HuH-7 (cell line): ENCODE results near the gene DENND2D.

ENCODE experiments used
- DNase-seq: peaks from one replicate; pipeline ENCODE4 v3.0.0; 2011; ENCODE audit warnings: low spot score

DENND2D gene

DNA sequence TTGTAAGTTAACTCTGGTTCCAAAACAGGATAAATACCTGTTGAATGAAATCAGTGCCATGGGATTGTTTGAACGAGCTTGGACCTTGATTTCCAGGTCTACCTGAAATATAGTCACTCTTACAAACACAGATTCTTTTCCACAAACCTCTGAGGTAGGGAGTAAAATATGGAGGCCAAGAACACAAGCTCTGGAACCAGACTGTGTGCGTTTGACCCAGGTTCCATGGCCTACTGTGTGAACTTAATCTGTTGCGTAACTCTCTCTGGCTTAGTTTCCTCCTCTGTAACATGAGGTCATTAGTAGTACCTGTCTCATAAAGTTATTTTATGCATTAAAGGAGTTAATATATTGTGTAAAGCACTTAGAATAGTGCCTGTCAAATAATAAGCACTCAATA, 25.1 kb downstream of the DENND2D start:
- DNase-seq, result no peak

DNA sequence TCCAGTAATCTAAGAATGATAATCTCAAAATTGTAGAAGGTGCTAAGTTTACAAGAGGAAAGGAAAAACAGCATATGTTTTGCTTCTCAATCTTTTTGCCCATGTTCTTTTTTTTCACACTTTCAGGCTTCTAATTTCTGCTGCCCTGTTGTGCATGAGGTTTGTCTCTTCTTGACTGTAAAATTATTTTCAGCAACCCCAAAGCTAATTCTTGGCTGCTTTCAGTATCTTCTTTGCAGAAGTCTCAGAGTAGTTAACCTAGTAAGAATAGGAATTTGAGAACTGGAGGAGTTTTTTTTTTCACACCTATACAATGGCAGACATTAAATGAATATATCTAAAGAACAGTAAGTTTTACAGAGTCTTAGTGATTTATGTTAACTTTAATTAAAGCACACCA, 26.4 kb downstream of the DENND2D start:
- DNase-seq, result no peak

DNA sequence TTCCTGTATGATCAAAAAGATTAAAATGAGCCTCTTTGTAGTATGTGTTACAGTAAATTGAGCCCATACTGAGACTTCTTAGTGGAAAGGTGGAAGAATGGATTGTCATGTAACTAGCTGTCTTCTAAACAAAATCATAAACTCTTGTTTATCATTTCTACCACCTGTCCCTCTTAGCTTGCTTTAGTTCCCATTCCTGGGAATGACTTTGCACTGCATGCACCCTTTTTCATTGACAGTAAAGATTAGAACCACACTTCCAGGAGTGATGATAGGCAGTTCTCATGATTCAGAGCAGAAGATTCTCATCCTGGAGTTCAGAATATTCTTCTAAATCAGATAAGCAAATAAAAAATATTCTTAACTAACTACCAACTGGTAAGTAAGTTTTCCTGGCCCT, 28.0 kb downstream of the DENND2D start:
- DNase-seq, result no peak

DNA sequence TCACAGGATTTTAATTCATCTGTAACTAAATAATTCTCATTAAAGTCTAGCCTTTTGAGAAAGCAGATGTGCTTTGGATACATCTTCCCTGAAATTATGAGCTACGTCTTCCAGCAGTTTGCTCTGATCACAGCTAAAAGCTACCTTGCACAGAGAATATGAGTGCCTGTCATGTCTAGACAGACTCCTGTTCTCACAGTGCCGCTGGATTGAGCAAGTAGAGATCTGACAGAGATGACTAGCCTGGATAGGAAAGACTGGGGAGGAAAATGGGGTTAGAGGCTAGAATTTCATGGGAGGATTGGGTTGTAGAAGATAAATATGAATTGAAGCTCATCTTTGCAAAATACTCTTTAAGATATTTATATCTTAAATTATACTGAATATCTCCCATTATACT, 36.3 kb downstream of the DENND2D start:
- no peak for DNase-seq

DNA sequence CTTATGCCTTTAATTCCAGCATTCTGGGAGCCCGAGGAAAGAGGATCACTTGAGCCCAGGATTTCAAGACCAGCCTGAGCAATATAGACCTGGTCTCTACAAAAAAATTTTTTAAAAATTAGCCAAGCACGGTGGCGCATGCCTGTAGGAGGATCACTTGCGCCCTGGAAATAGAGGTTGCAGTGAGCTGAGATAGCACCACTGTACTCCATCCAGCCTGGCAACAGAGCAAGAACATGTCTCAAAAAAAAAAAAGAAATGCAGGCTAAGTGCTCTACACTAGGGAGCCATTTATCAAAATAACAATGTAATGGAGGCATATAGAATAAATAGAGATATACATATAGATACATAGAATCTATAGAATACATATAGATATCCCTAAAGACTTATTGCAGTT, 37.1 kb downstream of the DENND2D start:
- no peak for DNase-seq

DNA sequence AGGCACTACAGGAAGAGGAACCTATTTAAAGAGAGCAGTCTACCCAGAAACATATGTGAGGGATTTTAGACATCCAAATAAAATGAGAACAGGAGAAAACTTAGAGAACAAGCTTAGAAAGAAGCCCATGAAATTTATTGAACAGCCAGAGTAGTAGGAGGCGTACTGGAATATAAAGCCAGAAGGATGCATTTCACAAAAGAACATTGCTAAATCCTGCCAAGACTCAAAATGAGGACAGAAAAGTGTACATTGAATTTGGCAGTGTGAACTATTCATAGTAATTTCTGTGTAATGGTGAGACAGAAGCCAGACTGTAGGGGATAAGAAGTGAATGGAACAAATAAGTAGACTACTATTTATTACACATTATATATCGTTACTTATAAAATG, 38.0 kb downstream of the DENND2D start:
- DNase-seq, result no peak

DNA sequence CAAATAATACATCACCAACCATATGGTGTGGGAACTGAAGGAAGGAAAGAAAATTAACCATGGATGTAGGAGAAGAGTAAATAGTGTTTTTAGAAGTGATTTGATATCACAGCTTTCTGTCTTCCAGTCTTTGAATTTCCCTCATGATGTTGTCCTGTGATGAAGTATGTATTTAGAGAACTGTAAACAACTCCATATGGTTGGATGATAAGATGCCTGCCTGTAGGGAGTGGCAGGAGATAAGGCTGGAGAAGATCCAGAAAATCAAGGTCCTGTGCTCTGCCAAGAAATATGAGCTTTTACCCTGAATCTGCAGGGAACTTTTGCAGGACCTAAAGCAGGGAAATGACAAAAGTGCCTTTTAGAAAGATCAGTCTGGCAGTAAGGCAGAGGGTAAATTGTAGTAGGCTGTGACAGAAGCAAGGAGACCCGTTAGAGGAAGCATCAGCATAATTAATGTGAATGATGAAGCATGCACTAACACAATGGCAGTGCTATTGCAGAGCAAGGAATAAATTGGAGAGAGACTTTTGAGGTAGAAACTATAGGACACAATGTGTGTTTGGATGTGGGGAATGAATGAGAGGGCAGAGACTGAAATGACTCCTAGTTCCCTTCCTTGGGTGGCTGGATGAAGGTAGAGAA, 38.5 kb downstream of the DENND2D start:
- DNase-seq, result no peak

DNA sequence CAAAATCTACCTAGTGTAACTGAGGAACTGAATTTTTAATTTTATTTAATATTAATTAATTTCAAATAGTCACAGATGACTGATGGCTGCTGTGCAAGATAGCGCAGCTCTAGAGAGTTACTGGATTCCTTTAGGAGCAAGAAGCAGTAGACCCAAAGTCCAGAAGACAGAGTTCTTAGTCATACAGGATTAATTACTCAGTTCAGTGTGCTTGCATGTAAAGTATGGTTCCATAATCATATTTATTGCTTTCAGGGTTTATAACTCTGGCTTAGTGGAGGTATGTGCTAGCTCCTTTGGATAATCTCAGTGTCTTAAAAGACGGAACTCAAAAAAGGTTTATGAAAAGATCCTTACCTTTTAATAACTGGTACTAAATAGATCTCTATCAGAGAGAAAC, 43.0 kb downstream of the DENND2D start:
- no peak for DNase-seq

DNA sequence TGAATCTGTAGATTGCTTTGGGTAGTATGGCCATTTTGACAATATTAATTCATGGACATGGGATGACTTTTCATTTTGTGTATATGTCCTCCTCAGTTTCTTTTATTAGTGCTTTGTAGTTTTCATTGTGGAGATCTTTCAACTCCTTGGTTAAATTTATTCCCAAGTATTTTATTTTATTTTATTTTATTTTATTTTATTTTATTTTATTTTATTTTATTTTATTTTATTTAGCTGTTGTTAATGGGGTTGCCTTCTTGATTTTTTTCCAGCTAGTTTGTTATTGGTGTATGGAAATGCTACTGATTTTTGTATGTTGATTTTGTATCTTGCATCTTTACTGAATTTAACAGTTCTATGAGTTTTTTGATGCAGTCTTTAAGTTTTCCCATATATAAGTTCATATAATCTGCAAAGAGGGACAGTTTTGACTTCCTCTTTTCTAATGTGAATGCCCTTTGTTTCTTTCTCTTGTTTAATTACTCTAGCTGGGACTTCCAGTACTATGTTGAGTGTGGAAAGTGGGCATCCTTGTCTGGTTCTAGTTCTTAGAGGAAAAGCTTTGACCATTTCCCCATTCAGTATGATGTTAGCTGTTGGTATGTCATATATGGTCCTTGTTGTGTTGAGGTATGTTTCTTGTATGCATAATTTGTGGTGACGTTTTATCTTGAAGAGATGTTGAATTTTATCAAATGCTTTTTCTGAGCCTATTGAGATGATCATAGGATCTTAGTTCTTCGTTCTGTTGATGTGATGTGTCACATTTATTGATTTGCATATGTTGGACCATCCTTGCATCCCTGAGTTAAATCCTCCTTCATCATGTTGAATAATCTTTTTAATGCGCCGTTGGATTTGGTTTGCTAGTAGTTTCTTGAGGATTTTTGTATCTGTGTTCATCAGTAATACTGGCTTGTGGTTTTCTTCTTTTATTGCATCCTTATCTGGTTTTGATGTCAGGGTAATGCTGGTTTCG, 46.1 kb downstream of the DENND2D start:
- DNase-seq, result no peak

DNA sequence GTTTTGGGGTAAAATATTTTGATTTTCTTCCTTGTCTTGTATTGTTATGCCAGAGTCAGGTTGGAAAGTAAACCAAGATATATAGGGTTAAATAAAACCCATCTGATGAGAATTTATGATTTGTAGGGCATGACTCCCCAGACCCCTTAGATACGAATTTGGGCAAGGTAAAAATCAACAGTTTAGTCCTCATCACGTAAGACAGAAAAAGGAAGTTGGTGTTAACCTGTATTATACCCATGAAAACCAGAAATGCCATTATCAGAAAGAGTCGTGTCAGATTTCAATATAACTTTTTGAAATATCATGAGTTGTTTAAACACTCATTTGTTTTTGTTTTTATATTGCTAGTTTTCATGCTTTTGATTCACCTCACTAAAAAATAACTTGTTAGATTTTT, 48.6 kb downstream of the DENND2D start:
- no peak for DNase-seq

DNA sequence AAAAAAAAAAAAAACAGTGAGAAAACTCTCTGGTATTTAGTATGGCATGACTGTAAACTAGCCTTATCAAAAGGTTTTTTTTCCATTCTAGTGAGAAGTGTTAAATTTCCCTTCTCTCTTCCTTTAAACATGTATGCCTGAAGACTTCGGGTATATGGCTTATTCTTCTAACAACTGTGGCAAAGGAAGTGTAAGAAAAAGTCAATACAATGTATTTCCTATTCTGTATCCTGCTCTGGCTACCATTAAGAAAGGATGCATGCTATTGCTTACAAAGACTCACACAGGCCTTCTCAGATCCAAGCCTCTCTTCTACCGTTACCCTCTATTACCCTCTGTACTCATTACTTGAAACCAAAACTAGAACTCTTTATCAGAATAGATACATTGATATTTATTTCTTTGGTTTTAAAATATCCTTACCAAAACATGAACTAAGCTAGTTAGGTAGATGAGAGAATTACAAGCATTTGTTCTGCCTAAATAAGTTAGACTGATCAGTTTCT, 52.0 kb downstream of the DENND2D start:
- no peak for DNase-seq

DNA sequence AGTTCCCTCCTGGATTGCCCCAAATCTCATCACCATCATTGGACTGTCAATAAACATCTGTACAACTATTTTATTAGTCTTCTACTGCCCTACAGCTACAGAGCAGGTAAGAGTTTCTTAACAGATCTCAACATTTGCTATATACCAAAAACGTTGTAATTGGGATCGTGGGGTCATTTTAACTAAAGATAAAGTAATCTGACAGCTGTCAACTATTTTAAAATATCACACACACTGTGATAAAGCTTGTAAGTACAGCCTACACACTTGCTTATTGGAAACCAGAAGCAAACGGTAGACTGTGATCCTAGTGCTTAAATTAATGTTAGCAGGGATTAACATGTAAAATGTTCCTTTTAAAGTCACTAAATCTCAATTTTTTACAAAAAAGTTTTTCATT, 52.5 kb downstream of the DENND2D start:
- no peak for DNase-seq

DNA sequence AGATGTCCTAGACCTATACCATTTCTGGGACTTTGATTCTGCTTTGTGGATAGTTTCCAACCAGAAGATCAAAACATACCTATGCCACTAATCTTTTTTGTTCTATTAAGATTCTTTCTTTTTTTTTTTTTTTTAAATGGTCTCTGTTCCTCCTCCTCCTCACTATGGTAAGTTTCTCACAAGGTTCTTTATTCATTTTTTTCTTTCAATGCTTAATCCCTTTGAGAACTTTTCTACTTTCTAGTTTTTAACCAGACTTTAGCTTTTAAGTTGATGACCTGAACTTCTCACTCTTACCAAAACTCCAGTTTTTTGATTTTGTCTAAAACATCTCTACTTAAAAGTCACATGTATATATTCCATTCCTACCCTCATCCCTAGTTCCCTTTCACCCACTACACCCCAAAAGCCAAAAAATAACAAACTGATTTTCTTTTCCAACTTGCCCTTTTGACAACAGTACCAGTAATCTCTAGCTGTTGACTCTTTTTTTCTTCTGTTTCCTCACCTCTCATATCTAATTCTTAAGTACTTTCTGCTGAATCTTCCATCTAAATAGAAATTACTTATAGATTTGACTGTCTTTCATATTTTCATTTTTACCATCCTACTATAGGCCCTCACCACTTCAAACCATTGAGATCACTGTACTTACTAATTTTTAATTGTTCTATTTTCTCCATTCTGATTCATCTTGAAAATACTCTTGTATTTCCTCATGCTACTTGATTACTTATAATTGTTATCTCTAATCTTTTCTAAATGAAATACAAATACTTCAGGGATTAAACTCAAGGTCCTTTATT, 54.3 kb downstream of the DENND2D start:
- no peak for DNase-seq

DNA sequence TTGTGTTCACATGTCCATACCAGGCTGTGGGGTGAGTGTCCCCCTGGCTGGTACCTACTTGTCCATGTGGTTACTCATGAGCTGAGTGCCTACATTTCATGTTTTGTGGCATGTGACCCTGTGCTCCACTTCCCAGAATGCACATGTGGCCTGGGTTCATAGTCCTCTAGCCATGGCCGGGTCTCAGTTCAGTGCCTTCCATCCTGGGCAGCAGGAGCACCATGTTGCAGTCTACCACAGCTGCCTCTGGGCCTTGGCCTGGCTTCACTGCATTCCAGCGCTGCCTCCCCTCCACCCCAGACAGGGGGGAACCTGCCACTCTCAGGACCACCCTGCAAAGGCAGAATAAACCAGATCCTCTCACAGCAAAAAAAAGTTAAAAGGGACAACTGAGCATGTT, 54.9 kb downstream of the DENND2D start:
- DNase-seq, result no peak

DNA sequence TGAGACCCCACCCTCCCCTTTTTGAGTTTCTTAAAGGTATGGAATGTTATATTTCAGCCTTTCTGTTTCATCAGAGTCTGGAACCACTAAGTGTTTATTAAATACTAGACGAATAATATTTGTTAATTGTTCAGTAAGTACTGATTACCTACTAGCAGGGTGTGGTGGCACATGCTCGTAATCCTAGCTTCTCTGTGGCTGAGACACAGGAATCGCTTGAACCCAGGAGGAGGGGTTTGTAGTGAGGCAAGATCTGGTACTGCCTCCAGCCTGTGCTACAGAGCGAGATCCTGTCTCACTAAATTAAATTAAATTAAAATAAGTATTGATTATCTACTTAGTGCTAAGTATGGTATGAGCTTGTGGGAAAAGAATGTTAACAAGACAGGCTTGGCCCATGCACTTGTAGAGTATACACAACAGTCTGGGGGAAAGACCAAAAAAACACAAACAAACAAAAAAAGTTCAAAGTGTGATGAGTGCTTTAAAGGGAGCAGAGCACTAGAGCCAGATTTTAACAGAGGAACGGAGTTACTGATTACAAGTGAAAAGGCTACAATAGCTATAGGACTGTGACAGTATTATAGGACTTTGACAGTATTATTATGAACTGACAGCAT, 58.0 kb downstream of the DENND2D start:
- no peak for DNase-seq

DNA sequence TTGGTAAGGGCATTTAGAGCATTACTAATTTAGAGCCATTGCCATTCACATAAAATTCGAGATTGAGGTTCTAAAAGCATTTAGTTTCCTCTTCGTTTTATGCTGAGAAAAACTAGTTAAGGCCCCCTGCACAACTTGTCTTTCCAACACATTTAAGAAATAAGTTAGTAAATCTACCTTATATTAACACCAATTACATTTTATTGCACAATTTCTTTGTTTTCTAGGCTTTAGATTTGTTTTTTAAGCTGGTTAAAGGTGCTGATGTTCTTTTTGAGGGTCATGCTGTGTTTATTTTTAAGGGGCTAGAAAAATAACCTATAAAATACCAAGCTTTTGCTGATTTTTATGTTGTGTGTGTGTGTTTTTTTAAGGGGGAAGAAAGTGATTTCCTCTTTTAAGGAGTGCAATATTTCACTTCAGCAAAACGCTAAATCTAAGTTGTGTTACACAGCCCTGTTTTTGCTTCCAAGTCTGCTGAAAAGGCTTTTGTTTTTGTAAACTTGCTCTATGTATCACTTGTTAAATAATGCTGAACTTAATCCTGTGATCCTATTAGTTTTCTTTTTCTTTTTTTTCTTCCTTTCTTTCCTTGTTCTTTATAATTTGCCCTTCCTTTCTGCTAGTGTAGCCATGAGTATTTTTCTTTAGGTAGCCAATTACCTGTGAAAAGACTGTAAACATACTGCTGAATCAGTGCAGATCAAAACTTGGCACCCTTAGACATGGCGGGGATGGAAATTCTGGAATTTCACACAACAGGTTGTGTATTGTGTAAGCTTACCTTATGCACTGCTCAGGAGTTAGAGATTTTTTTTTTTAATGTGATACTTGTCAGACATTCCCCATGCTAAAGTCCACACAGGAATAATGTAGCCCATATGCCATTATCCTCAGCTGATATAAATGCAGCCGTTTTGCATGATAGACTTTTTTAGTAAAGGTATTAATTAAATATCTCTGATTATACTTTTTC, 58.9 kb downstream of the DENND2D start:
- no peak for DNase-seq

DNA sequence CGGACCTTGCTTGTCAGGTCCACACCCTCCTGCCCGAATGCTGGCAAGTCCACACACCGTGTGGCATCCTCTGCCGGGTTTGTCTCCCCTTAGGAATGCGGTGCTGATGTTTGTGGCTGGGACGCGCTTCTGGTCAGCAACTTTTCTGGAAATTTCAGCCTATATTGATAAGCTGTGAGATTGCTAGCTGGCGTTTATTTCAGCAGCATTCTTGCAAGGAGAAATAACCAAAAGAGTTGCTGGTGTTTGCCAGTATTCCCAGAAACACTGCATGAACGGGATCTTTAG, 59.8 kb downstream of the DENND2D start:
- peak; percentile 55 for DNase-seq

DNA sequence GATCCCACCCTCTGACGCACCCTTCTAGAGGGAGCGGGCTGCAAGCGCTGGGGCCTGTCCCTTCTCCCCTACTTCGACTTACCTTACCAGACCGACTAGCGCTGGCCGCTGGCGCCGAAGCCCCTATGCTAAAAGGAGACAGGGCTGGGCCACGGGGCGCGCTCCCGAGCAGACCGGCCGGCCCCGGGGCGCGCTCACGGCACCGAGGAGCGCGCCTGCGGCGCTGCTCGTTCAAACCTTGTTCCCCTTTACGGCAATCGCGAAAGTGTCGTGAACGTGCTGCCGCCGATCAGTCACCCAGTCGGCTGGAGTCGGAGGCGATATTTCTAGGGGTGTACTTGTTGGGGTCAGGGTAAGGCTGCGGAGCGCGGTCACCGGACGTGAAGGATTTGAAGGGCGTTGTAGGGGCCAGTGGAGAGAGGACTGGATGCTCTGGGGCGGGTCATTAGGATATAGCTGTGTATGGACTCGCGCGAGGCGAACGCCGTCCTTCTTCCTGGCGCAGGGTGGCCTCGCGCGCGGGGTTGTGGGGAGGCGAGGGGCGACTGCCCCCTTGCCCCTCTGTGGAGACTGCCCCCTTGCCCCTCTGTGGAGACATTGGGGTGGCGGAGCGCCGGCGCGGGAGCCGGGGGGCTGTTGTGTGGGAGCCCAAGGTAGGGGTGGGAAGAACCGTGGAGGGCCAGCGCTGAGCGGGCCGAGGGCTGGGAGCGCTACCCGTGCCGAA, 60.3 kb downstream of the DENND2D start, which contains the start of the genes CEPT1 and DRAM2:
Gene CEPT1, plus strand, starts transcription at position 268 of the 724 bp plus-strand sequence. CDS start 7,492 bp downstream, outside the sequence.
Gene DRAM2, minus strand, starts transcription at position 138 of the 724 bp plus-strand sequence. CDS start 8,539 bp downstream, outside the sequence.
- peak; percentile 80 for DNase-seq

DNA sequence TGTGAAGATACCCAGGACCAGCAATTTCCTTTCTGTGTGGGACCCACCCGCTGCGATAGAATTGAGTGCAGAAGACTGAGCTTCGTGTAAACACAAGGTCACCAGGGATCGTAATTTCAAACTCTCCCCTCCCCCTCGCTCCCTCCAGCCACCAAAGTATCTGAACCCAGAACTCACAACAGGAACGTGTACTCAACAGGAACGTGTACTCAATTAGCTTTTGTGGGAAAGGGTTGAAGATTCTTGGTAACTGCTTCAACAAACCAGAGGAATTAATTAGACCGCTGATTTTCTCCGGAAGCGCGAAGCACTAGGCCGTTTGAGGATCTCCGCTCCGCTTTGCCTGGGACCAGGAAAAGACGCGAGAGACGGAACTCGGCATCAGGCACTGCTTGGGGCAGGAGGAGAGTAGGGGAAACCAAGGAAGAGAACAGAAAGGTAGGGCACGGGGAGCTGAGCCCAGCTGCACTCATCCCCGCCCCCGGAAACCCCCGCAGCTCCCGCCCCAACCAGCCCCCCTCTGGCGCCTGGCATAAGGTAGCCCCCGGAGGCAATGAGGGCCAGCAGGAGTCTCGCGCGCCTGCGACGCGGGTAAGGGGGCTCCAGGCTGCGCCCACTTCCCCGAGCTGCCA, 61.0 kb downstream of the DENND2D start:
- DNase-seq, result peak; percentile 53
